IPS-18c (cell line): ENCODE data around the gene DENND1A.
"Not testable (repeated sequence)": the region's sequence is repeated elsewhere in the genome, so short reads cannot be mapped to it uniquely, and the experiment has no call there.

Experiments used
- H3K4me3 ChIP-seq: 2 replicates; pipeline ENCODE4 v1.7.0; 2013; ENCODE audit warnings: low read depth, mild to moderate bottlenecking, low read length, moderate library complexity; ENCODE audit not compliant: insufficient read depth
- H3K9me3 ChIP-seq: one replicate; pipeline ENCODE4 v1.6.1; 2013; ENCODE audit warnings: mild to moderate bottlenecking, low read length, moderate library complexity; ENCODE audit not compliant: control insufficient read depth, insufficient read depth

Gene DENND1A

DNA sequence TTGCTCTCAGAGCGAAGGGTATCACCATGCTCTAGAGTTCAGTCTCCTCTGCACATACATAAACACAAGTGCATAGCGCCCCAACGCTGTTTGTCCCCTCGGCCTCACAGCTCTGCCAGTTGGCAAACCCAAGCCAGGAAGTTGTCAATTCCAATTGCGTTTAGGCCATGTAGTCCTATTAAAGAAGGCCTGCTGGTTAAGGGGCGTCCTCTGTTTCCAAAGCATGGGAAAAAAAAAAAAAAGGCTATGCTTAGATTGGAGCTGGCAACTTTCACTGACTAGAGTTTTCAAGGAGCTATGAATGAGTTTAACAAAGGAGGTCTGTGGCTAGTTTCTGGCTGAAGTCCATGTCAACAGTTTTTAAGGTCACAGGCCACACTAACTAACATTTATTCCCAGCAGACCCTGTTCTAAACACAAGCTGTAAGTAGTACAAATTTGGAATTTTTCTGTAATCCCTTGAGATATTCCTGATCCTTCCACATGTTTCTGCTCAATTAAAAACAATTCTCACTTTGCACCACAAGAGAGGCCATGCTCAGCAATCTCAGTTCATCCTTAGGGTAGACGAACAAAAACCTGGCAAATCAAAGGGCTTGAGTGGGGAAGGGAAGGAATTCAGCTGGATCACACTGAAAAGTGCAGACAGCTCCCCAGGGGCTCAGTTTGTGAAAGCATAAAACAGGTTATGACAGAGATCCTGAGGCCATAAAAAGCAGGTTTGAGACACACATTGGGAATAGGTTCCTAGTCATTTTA lies 187.7 kb downstream of the DENND1A start:
- Histone ChIP-seq H3K4me3 (no peak overlapping the region), H3K9me3 (no peaks in the 10 kb centered on the region)

DNA sequence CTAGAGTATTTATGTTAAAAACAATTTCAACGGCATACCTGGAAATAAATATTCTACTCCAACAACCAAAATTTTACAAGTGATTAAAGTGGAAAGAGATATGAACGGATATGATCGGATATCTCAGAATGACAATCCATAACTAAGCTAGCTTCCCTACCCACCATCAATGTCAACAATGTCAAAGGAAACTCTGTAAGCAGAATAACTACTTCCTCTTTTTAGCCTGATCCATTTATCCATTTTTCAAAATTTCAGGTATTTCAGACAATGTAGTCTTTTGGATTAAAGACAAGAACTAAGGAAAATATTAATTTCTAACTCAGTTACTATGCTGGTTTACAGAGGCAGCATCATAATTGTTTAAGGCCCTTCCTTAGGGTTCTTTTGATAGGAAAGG lies 188.7 kb downstream of the DENND1A start:
- H3K4me3 ChIP-seq, result no peak overlapping the region
- H3K9me3 ChIP-seq, result no peaks in the 10 kb centered on the region

DNA sequence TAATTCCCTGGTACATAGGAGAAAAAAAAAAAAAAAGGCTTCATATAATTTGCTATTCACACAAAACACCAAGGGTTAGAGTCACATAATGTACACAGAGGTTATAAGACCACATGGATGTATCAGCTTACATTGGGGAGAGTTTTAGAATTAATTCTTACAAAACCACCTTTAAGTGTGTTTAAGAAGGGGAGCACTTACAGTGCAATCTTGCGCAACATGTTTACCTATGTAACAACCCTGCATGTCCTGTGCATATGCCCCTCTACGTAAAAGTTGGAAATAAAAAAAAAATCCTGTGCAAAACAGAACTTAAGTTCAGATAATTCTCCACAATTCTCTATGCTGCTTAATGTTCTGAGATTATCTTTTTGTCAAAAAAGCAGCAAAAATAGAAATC lies 190.0 kb downstream of the DENND1A start:
- Histone ChIP-seq H3K4me3 (no peak overlapping the region), H3K9me3 (no peaks in the 10 kb centered on the region)

- Histone ChIP-seq H3K4me3 (no peak overlapping the region), H3K9me3 (no peaks in the 10 kb centered on the region)
These were observed 190.5 kb downstream of the DENND1A start for GRCh38 chr9:123739387-123739786.

GRCh38 chr9:123738648-123739047 lies 191.3 kb downstream of the DENND1A start:
- no peak overlapping the region for H3K4me3 ChIP-seq
- no peaks in the 10 kb centered on the region for H3K9me3 ChIP-seq

DNA sequence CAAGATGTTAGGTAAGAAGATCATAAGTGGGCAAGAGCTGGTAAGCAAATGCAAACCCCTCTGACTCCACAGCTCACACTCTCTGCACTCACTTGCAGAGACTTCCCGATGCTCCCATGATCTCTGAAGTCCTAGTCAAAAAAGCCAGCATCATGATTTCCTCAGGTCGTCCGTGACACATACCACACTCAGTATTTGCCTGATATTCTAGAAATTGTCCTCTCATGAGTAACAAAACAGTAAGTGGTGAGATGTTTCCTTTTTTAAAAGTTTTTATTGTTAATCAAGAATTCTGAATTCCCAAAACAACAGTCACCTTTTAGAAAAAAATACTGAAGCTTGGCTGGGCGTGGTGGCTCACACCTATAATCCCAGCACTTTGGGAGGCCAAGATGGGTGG lies 194.6 kb downstream of the DENND1A start:
- Histone ChIP-seq H3K4me3 (no peak overlapping the region), H3K9me3 (no peaks in the 10 kb centered on the region)

- H3K4me3 ChIP-seq, H3K9me3 ChIP-seq: not testable (repeated sequence)
These were observed 201.4 kb downstream of the DENND1A start for GRCh38 chr9:123728571-123728970.

- Histone ChIP-seq H3K9me3 (peaks cover 2% of the 10 kb centered on the region), H3K4me3 (no peak overlapping the region)
These were observed 202.6 kb downstream of the DENND1A start for GRCh38 chr9:123727332-123727731.

GRCh38 chr9:123725389-123725788 lies 204.5 kb downstream of the DENND1A start:
- H3K9me3 ChIP-seq, result peaks cover 4% of the 10 kb centered on the region
- no peak overlapping the region for H3K4me3 ChIP-seq

DNA sequence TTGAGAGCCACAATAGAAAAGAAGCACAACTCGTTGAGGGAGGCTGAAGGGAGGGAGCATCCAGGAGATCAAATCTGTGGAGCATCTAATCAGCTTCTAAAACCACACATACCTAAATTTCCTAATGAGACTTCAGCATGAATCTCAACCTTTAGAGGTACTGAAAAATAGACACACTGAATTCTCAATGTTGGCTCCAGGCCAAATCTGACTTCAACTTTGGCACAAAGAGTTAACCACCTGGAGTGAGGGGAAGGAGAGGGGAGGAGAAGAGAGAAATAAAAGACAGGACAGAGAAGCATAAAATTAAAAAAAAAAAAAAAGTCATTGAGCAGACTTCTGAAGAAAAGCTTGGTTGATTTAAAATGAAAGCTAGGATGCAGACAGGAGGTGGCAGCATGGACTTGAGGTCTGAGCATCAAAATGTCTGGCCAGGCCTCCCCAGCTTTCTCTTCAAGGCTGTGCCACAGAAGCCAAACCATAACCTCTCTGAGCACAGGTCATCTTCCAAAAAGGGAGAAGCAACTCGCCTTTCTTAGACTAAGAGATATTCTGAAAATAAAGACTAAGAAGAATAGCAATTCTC lies 205.6 kb downstream of the DENND1A start:
- Histone ChIP-seq H3K9me3 (peaks cover 5% of the 10 kb centered on the region), H3K4me3 (no peak overlapping the region)

- Histone ChIP-seq H3K4me3 (no peak overlapping the region), H3K9me3 (peaks cover 6% of the 10 kb centered on the region)
These were observed 206.6 kb downstream of the DENND1A start for GRCh38 chr9:123723135-123723875.

DNA sequence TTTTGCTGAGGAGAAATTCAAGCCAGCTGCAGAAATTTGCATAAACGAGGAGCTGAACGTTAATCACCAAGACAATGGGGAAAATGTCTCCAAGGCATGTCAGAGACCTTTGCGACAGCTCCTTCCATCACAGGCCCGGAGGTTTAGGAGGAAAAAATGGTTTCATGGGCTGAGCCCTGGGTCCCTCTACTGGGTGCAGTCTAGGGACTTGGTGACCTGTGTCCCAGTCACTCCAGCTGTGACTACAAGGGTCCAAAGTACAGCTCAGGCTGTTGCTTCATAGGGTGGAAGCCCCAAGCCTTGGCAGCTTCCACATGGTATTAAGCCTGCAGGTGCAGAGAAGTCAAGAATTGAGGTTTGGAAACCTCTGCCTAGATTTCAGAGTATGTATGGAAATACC lies 207.5 kb downstream of the DENND1A start:
- Histone ChIP-seq H3K9me3 (peaks cover 6% of the 10 kb centered on the region), H3K4me3 (no peak overlapping the region)

GRCh38 chr9:123718188-123718587 lies 211.7 kb downstream of the DENND1A start:
- Histone ChIP-seq H3K4me3 (no peak overlapping the region), H3K9me3 (peaks cover 6% of the 10 kb centered on the region)

DNA sequence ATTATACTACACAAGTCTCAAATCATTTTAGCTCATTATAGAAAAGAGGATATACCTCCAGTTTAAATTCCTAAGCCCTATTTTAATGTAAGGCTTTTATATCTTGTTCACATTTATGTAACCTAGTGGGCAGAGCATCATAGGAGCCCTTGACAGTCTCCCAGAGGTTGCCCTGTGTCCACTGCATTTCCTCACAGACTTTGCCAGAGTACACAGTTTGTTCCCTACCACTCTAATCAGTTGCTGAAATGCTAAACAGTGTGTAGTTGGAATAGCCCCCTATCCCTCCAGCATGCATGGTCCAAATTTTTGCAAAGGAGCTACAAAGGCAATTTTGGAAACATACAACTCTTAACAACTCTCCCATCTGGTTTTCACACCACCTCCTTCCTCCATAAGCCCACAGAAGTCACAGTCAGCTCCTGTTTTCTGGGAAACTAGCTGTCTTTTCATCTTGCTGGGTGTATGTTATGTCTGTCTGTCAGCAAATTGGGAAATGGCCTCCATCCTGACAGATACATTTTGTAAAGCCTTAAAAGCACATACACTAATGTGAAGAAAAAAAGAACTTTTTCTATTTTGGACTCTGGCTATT lies 212.2 kb downstream of the DENND1A start:
- Histone ChIP-seq H3K4me3 (no peak overlapping the region), H3K9me3 (peaks cover 6% of the 10 kb centered on the region)

GRCh38 chr9:123716339-123716945 lies 213.5 kb downstream of the DENND1A start:
- peaks cover 2% of the 10 kb centered on the region for H3K9me3 ChIP-seq
- H3K4me3 ChIP-seq, result no peak overlapping the region

DNA sequence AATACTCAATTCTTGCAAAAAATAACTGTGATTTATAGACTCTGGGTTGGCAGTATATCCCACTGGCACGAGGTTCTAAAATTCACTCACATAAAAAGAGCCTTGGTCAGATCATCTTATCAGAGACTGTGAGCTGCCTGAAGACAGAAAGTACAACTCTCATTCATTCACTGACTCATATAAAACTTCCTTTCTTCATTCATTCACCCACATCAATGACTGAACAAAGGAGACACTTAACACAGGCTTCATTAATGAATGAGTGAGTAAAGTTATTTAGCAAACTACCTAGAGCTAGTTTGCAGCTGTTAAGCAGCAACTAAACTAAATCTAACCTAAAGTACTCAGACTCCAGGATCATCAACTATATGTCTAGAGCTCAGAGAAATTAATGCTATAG lies 214.7 kb downstream of the DENND1A start:
- peaks cover 2% of the 10 kb centered on the region for H3K9me3 ChIP-seq
- H3K4me3 ChIP-seq, result no peak overlapping the region

GRCh38 chr9:123713282-123713681 lies 216.6 kb downstream of the DENND1A start:
- H3K9me3 ChIP-seq, result no peaks in the 10 kb centered on the region
- no peak overlapping the region for H3K4me3 ChIP-seq
